Endothelial cell of umbilical vein (primary cell): ENCODE measurements around the gene TNPO2. TPM values are rescaled to one million over a fixed set of nuclear protein-coding genes. Genes with fewer than 3 reads are reported as not detected.

Experiments used
- BruUV-seq: library from RNA; stranded (reverse); fragments of 400-500 nt; replicated peaks from 2 replicates; lab custom pipeline; 2021; lab: Mats Ljungman, UMichigan
- CTCF ChIA-PET: fragments of 300-600, 350-600 bp; sonication (Branson Sonifier 250); formaldehyde crosslinking; loops from one replicate; lab custom pipeline; 2021; ENCODE audit warnings: antibody characterized with exemption, inconsistent platforms; lab: Charles Lee
- POLR2A ChIA-PET: fragments of 300-600, 350-600 bp; sonication (Branson Sonifier 250); formaldehyde crosslinking; loops from one replicate; lab custom pipeline; 2021; ENCODE audit warnings: antibody characterized with exemption, inconsistent platforms; lab: Charles Lee
- DNase-seq: peaks from one replicate; pipeline ENCODE4 v3.0.0-alpha.2; 2011; ENCODE audit warnings: low read depth, low spot score
- FAIRE-seq: peaks from 2 replicates; lab custom pipeline; 2011; peaks lifted over from hg19 to GRCh38; lab: Jason Lieb, UNC
- H2AFZ ChIP-seq: 2 replicates; pipeline ENCODE4 v1.6.0; 2012; ENCODE audit warnings: low read depth, low read length, control low read depth, inconsistent platforms
- H3K27ac ChIP-seq: 2 replicates; pipeline ENCODE4 v1.5.1; 2011; ENCODE audit warnings: low read depth, mild to moderate bottlenecking, control low read depth, low read length, moderate library complexity; ENCODE audit not compliant: insufficient read depth
- H3K27me3 ChIP-seq, 2 experiments: 2 replicates each; pipeline versions ENCODE4 v1.6.0 to v1.6.1; 2011; ENCODE audit warnings: low read length in 2 of 2, mixed read lengths in 1 of 2; ENCODE audit not compliant: control insufficient read depth in 2 of 2, insufficient read depth in 2 of 2
- H3K36me3 ChIP-seq, 2 experiments: 2 replicates in 1 of 2; 3 replicates in 1 of 2; pipeline ENCODE4 v1.5.1; 2011; ENCODE audit warnings: low read length in 2 of 2, mild to moderate bottlenecking in 1 of 2, moderate library complexity in 1 of 2; ENCODE audit not compliant: control insufficient read depth in 2 of 2, insufficient read depth in 2 of 2; ENCODE audit errors: extremely low read depth in 1 of 2
- H3K4me1 ChIP-seq: 3 replicates; pipeline ENCODE4 v1.5.1; 2011; ENCODE audit warnings: mild to moderate bottlenecking, low read length; ENCODE audit not compliant: control insufficient read depth, insufficient read depth; ENCODE audit errors: extremely low read depth
- H3K4me2 ChIP-seq: 2 replicates; pipeline ENCODE4 v1.6.1; 2011; ENCODE audit warnings: low read length, control low read depth, mixed read lengths; ENCODE audit not compliant: insufficient read depth
- H3K4me3 ChIP-seq, 3 experiments: fragments of 200-600 bp in 1 of 3; sonication (generic), shearing (Covaris generic) in 1 of 3; replicated peaks in 1 of 3; 2 replicates each; pipeline ENCODE4 v1.5.1; 2011 to 2016; ENCODE audit warnings: control low read depth in 3 of 3, low read length in 3 of 3, mild to moderate bottlenecking in 2 of 3, inconsistent platforms in 1 of 3, low read depth in 1 of 3, moderate library complexity in 1 of 3; ENCODE audit not compliant: insufficient read depth in 1 of 3
- H3K79me2 ChIP-seq: 2 replicates; pipeline ENCODE4 v1.6.0; 2012; ENCODE audit warnings: low read length, inconsistent platforms; ENCODE audit not compliant: control insufficient read depth, insufficient read depth
- H3K9ac ChIP-seq: replicated peaks from 2 replicates; pipeline ENCODE3; 2011; ENCODE audit warnings: low read length, control low read depth; ENCODE audit not compliant: insufficient read depth; ENCODE audit errors: extremely low read depth
- H3K9me1 ChIP-seq: replicated peaks from 3 replicates; pipeline ENCODE4 v1.6.0; 2011; ENCODE audit warnings: mild to moderate bottlenecking, low read length; ENCODE audit not compliant: control insufficient read depth, insufficient read depth; ENCODE audit errors: extremely low read depth
- H3K9me3 ChIP-seq: replicated peaks from 2 replicates; pipeline ENCODE4 v1.5.1; 2012; ENCODE audit warnings: low read length, inconsistent platforms; ENCODE audit not compliant: control insufficient read depth, insufficient read depth
- H4K20me1 ChIP-seq: replicated peaks from 2 replicates; pipeline ENCODE3; 2011; ENCODE audit warnings: mild to moderate bottlenecking, low read length; ENCODE audit not compliant: control insufficient read depth, insufficient read depth; ENCODE audit errors: extremely low read depth
- EZH2 ChIP-seq: IDR thresholded peaks from 2 replicates; pipeline ENCODE4 v1.6.1; 2012; ENCODE audit warnings: borderline replicate concordance, low read depth, mild to moderate bottlenecking, moderate library complexity, low read length, inconsistent platforms; ENCODE audit not compliant: severe bottlenecking
- FOS ChIP-seq: IDR thresholded peaks from 2 replicates; pipeline ENCODE4 v1.6.1; 2011; ENCODE audit warnings: mild to moderate bottlenecking, low read length, moderate library complexity, borderline replicate concordance; ENCODE audit not compliant: insufficient read depth
- GATA2 ChIP-seq: IDR thresholded peaks from 2 replicates; pipeline ENCODE4 v1.7.0; 2011; ENCODE audit warnings: low read depth, mild to moderate bottlenecking, moderate library complexity, mixed read lengths, low read length; ENCODE audit not compliant: insufficient read length, insufficient read depth
- JUN ChIP-seq: IDR thresholded peaks from 2 replicates; pipeline ENCODE4 v1.6.1; 2011; ENCODE audit warnings: borderline replicate concordance, low read depth; ENCODE audit not compliant: insufficient read length, insufficient read depth
- MYC ChIP-seq: IDR thresholded peaks from one replicate; pipeline ENCODE4 v1.6.1; 2011; ENCODE audit warnings: mild to moderate bottlenecking, low read depth, low read length
- POLR2A ChIP-seq: IDR thresholded peaks from 2 replicates; pipeline ENCODE4 v1.6.1; 2012; ENCODE audit warnings: low read depth, mild to moderate bottlenecking, control low read depth, low read length
- POLR2AphosphoS5 ChIP-seq: IDR thresholded peaks from 2 replicates; pipeline ENCODE4 v1.6.1; 2012; ENCODE audit warnings: low read depth, mild to moderate bottlenecking, control low read depth, low read length, moderate library complexity; ENCODE audit not compliant: insufficient read depth
- dilution Hi-C: fragments of 300-500 bp; cut with MboI; formaldehyde crosslinking; loops from one replicate; pipeline ENCODE4 v1.15.0; 2019; ENCODE audit warnings: low sequenced_read_pairs; ENCODE audit not compliant: extremely low pct_ligation_motif_present
- intact Hi-C: fragments of 100-400 bp; cut with micrococcal nuclease; formaldehyde crosslinking; loops from one replicate; pipeline ENCODE4 v1.10.0; 2022
- polyA plus RNA-seq, 4 experiments: library from polyadenylated mRNA; depleted of rRNA in 3 of 4; stranded (reverse) in 3 of 4; unstranded in 1 of 4; fragments of >200 nt; gene quantifications; 2 replicates each; pipeline versions ENCODE4 v1.2.1 to v1.2.3, GENCODE V29; 2011 to 2012; ENCODE audit warnings: missing spikeins in 1 of 4
- total RNA-seq: library from RNA; stranded (reverse); gene quantifications from 2 replicates; pipeline ENCODE4 v1.2.3, GENCODE V29; 2021
- TF ChIP-seq, protein P1 (sequence below): IDR thresholded peaks from 2 replicates; pipeline ENCODE4 v1.6.1; 2011; ENCODE audit not compliant: insufficient read depth, insufficient read length
- TF ChIP-seq, protein P2 (sequence below), 2 donors: IDR thresholded peaks; 1 replicate in 1 of 2; 2 replicates in 1 of 2; pipeline ENCODE4 v1.5.1; 2011; ENCODE audit warnings: low read length in 2 of 2, mild to moderate bottlenecking in 2 of 2, moderate library complexity in 2 of 2, control low read depth in 1 of 2, inconsistent platforms in 1 of 2, low read depth in 1 of 2; ENCODE audit not compliant: insufficient read depth in 1 of 2; ENCODE audit errors: extremely low read depth in 1 of 2

TNPO2 gene
- total and polyA plus RNA-seq, 2 donors (not counting 3 experiments of a cell fraction or from before 2014, with no cell fraction given), result 94.5 to 98.8 TPM

- H3K79me2 ChIP-seq, result peaks cover 66% of the 10 kb centered on the region
- intact Hi-C loops, result loop anchor here (5.0 kb wide), 1 partner anchor 376 kb away; no protein-coding TSS in a partner anchor
- BruUV-seq, result no TSS peak
- H3K9me1 ChIP-seq, result no peaks in the 10 kb centered on the region
- peak overlapping the region; percentile 78 for H3K9ac ChIP-seq
- peaks cover 10% of the 10 kb centered on the region for H3K4me1 ChIP-seq
- TF ChIP-seq GATA2 (no peak), MYC (no peak), EZH2 (no peak), FOS (no peak), JUN (no peak), POLR2A (peak; percentile 38), POLR2AphosphoS5 (peak; percentile 39)
- TF ChIP-seq, protein P1, sequence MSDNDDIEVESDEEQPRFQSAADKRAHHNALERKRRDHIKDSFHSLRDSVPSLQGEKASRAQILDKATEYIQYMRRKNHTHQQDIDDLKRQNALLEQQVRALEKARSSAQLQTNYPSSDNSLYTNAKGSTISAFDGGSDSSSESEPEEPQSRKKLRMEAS, result no peak
- TF ChIP-seq, protein P2, sequence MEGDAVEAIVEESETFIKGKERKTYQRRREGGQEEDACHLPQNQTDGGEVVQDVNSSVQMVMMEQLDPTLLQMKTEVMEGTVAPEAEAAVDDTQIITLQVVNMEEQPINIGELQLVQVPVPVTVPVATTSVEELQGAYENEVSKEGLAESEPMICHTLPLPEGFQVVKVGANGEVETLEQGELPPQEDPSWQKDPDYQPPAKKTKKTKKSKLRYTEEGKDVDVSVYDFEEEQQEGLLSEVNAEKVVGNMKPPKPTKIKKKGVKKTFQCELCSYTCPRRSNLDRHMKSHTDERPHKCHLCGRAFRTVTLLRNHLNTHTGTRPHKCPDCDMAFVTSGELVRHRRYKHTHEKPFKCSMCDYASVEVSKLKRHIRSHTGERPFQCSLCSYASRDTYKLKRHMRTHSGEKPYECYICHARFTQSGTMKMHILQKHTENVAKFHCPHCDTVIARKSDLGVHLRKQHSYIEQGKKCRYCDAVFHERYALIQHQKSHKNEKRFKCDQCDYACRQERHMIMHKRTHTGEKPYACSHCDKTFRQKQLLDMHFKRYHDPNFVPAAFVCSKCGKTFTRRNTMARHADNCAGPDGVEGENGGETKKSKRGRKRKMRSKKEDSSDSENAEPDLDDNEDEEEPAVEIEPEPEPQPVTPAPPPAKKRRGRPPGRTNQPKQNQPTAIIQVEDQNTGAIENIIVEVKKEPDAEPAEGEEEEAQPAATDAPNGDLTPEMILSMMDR (IDR thresholded peaks at IDR 0.05; ENCODE audit: extremely low read depth in 1 of 2, insufficient read depth in 1 of 2, low read depth in 1 of 2, low read length in 2 of 2), result no peak
- POLR2A ChIA-PET, result interaction anchor here (0.6 to 3.2 kb wide), 3 partner anchors 13 to 71 kb away, joined by 5 to 14 read pairs (median 6); partner anchors contain the start of genes JUNB and TRIR
- CTCF ChIA-PET, result interaction anchor here (0.9 to 4.5 kb wide), 9 partner anchors 10 to 127 kb away, joined by 3 to 38 read pairs (median 5); no protein-coding TSS in a partner anchor
- no peaks in the 10 kb centered on the region for H3K9me3 ChIP-seq
- no peak for DNase-seq
- H3K4me2 ChIP-seq, result peak overlapping the region; percentile 81
- H3K36me3 ChIP-seq, result peaks cover 5 to 12% of the 10 kb centered on the region in 2 experiments
- peak overlapping the region; percentile 57 for H3K27ac ChIP-seq
- no peak overlapping the region for H2AFZ ChIP-seq
- H3K4me3 ChIP-seq, result peak overlapping the region; percentile 62 to 90 (median 88)
- dilution Hi-C loops, result no loop called here
- no peak for FAIRE-seq
- no peaks in the 10 kb centered on the region for H3K27me3 ChIP-seq
- no peaks in the 10 kb centered on the region for H4K20me1 ChIP-seq
These were observed 2.7 kb downstream of the TNPO2 start for GRCh38 chr19:12720851-12721655.
